Erythroblast (primary cell): ENCODE data around the gene TWNK.

Experiments
- GATA1 ChIP-seq: IDR thresholded peaks from 2 replicates; pipeline ENCODE4 v1.6.1; 2011; ENCODE audit warnings: low read depth, mild to moderate bottlenecking, control low read depth, low read length, moderate library complexity
- POLR2A ChIP-seq: IDR thresholded peaks from 2 replicates; pipeline ENCODE4 v1.6.1; 2011; ENCODE audit warnings: mild to moderate bottlenecking, low read length

DNA sequence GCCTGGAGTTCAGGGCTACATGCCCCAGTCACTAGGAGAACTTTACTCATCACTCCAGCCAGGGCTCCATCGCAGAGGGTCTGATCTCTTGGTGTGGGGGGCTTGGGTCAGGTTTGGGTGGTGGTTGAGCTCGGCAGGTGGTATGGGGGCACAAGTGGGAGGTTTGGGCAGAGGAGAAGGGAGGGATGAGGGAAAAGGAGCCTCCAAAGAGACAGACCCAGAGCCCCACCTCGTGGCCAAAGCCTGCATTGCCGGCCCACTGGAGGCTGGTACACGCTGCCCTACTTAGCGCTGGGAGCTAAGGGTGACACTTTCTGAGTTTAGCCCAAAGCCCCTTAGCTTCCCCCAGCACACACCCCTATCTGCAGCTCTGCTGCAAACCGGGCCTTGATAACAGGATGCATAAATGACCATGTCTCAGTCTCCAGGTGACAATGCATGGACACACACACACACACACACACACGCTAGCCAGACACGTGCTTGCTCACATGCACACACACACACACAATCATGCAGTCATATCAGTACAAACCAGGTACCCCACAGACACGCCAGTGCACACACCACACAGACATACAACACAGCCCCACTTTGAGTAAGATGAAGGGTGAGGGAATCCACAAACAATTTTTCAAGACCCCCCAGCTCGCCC is 27.0 kb downstream of the TWNK start:
- no peak for TF ChIP-seq POLR2A
- no peak for TF ChIP-seq GATA1
